IMR-90 (cell line): Measurements from ENCODE around the gene ICAM5. TPM values are rescaled to one million over a fixed set of nuclear protein-coding genes. Genes with fewer than 3 reads are reported as not detected.

Experiments used
- ATAC-seq: fragments of 200-7000 bp; cut with Tn5 transposase; 2 replicates; pipeline ENCODE4 v1.9.1; 2020; ENCODE audit warnings: low read depth, mild to moderate bottlenecking, moderate library complexity
- BruUV-seq: library from RNA; stranded (reverse); fragments of 400-500 nt; replicated peaks from 2 replicates; lab custom pipeline; 2021; lab: Mats Ljungman, UMichigan
- CTCF ChIA-PET: fragments of 300-600 bp; formaldehyde crosslinking; extraction: SDS; loops from one replicate; lab custom pipeline; 2021; ENCODE audit warnings: antibody characterized with exemption; lab: Yijun Ruan, JAX
- POLR2A ChIA-PET: fragments of 300-600 bp; sonication (Branson Sonifier 250); formaldehyde crosslinking; loops from one replicate; lab custom pipeline; 2022; ENCODE audit warnings: antibody characterized with exemption; ENCODE audit not compliant: unreplicated experiment; lab: Charles Lee
- DNase-seq: peaks from one replicate; pipeline ENCODE4 v3.0.0; 2013
- H2AFZ ChIP-seq: replicated peaks from 2 replicates; pipeline ENCODE3; 2013; ENCODE audit warnings: low read length, mild to moderate bottlenecking; ENCODE audit not compliant: poor library complexity
- H2AK5ac ChIP-seq: 2 replicates; pipeline ENCODE4 v1.6.1; 2013; ENCODE audit warnings: low read depth, low read length, inconsistent platforms
- H2AK9ac ChIP-seq: replicated peaks from 2 replicates; pipeline ENCODE3; 2013; ENCODE audit warnings: mild to moderate bottlenecking, low read depth, low read length, moderate library complexity; ENCODE audit not compliant: poor library complexity
- H2BK120ac ChIP-seq: 2 replicates; pipeline ENCODE4 v1.6.1; 2013; ENCODE audit warnings: low read depth, low read length, inconsistent platforms
- H2BK15ac ChIP-seq: 3 replicates; pipeline ENCODE4 v1.6.1; 2013; ENCODE audit warnings: low read depth, low read length, inconsistent platforms
- H2BK20ac ChIP-seq: 2 replicates; pipeline ENCODE4 v1.6.1; 2013; ENCODE audit warnings: low read depth, mild to moderate bottlenecking, inconsistent platforms, low read length, moderate library complexity
- H2BK5ac ChIP-seq: 2 replicates; pipeline ENCODE4 v1.6.1; 2013; ENCODE audit warnings: mild to moderate bottlenecking, low read depth, low read length, inconsistent platforms; ENCODE audit not compliant: poor library complexity, severe bottlenecking
- H3K14ac ChIP-seq: replicated peaks from 2 replicates; pipeline ENCODE4 v1.6.1; 2013; ENCODE audit warnings: low read depth, low read length, inconsistent platforms
- H3K18ac ChIP-seq: 2 replicates; pipeline ENCODE4 v1.6.1; 2013; ENCODE audit warnings: low read depth, low read length, control low read depth
- H3K23ac ChIP-seq: 2 replicates; pipeline ENCODE4 v1.6.1; 2013; ENCODE audit warnings: low read depth, low read length, inconsistent platforms
- H3K27ac ChIP-seq: 2 replicates; pipeline ENCODE4 v1.5.1; 2013; ENCODE audit warnings: mild to moderate bottlenecking, control low read depth, low read length; ENCODE audit not compliant: insufficient read depth
- H3K27me3 ChIP-seq: 2 replicates; pipeline ENCODE4 v1.6.1; 2013; ENCODE audit warnings: low read length; ENCODE audit not compliant: control insufficient read depth, insufficient read depth
- H3K36me3 ChIP-seq: 2 replicates; pipeline ENCODE4 v1.6.1; 2013; ENCODE audit warnings: low read length, mixed read lengths; ENCODE audit not compliant: control insufficient read depth, insufficient read depth
- H3K4ac ChIP-seq: 2 replicates; pipeline ENCODE4 v1.6.1; 2013; ENCODE audit warnings: low read depth, low read length, inconsistent platforms
- H3K4me1 ChIP-seq: 2 replicates; pipeline ENCODE4 v1.6.1; 2013; ENCODE audit warnings: low read length, mixed read lengths; ENCODE audit not compliant: control insufficient read depth, insufficient read depth
- H3K4me2 ChIP-seq: 2 replicates; pipeline ENCODE4 v1.6.1; 2013; ENCODE audit warnings: low read depth, mild to moderate bottlenecking, control low read depth, low read length, moderate library complexity
- H3K4me3 ChIP-seq: 2 replicates; pipeline ENCODE4 v1.5.1; 2013; ENCODE audit warnings: low read depth, mild to moderate bottlenecking, control low read depth, low read length, moderate library complexity; ENCODE audit not compliant: insufficient read depth
- H3K56ac ChIP-seq: 2 replicates; pipeline ENCODE4 v1.6.1; 2013; ENCODE audit warnings: low read length, inconsistent platforms; ENCODE audit not compliant: insufficient read depth; ENCODE audit errors: extremely low read depth
- H3K79me1 ChIP-seq, 2 experiments: 2 replicates each; pipeline ENCODE4 v1.6.1; 2013; ENCODE audit warnings: low read length in 2 of 2, inconsistent platforms in 1 of 2, low read depth in 1 of 2
- H3K9ac ChIP-seq: 2 replicates; pipeline ENCODE4 v1.6.1; 2013; ENCODE audit warnings: low read depth, low read length, control low read depth
- H3K9me1 ChIP-seq: 2 replicates; pipeline ENCODE4 v1.6.1; 2013; ENCODE audit warnings: low read length, inconsistent platforms; ENCODE audit not compliant: insufficient read depth
- H3K9me3 ChIP-seq: 2 replicates; pipeline ENCODE4 v1.6.1; 2013; ENCODE audit warnings: low read length; ENCODE audit not compliant: control insufficient read depth, insufficient read depth
- H4K20me1 ChIP-seq: 2 replicates; pipeline ENCODE4 v1.6.1; 2013; ENCODE audit warnings: low read length, inconsistent platforms; ENCODE audit not compliant: insufficient read depth
- H4K5ac ChIP-seq: 2 replicates; pipeline ENCODE4 v1.6.1; 2013; ENCODE audit warnings: mild to moderate bottlenecking, low read depth, low read length, control low read depth
- H4K8ac ChIP-seq, 2 experiments: 2 replicates each; pipeline ENCODE4 v1.6.1; 2013; ENCODE audit warnings: low read depth in 2 of 2, low read length in 2 of 2, control low read depth in 1 of 2, inconsistent platforms in 1 of 2
- H4K91ac ChIP-seq: 2 replicates; pipeline ENCODE4 v1.6.1; 2013; ENCODE audit warnings: low read depth, low read length, inconsistent platforms; ENCODE audit not compliant: insufficient read depth
- BHLHE40 ChIP-seq: fragments of 150-350 bp; IDR thresholded peaks from 2 replicates; pipeline ENCODE4 v1.6.1; 2016; ENCODE audit warnings: mild to moderate bottlenecking, low read depth, low read length
- CEBPB ChIP-seq: IDR thresholded peaks from 2 replicates; pipeline ENCODE4 v1.6.1; 2012; ENCODE audit warnings: low read depth, low read length, improper control_type of control experiment
- CHD1 ChIP-seq: IDR thresholded peaks from 2 replicates; pipeline ENCODE4 v1.6.1; 2012; ENCODE audit warnings: low read depth, low read length, improper control_type of control experiment
- ELK1 ChIP-seq: fragments of 150-350 bp; IDR thresholded peaks from 2 replicates; pipeline ENCODE4 v1.6.1; 2016; ENCODE audit warnings: low read depth, mild to moderate bottlenecking, low read length, moderate library complexity, borderline replicate concordance
- FOS ChIP-seq: fragments of 150-350 bp; IDR thresholded peaks from 2 replicates; pipeline ENCODE4 v1.6.1; 2016; ENCODE audit warnings: low read depth, low read length
- MAZ ChIP-seq: IDR thresholded peaks from 2 replicates; pipeline ENCODE4 v1.6.1; 2012; ENCODE audit warnings: low read depth, mild to moderate bottlenecking, low read length, improper control_type of control experiment, moderate library complexity, borderline replicate concordance
- MXI1 ChIP-seq: IDR thresholded peaks from 2 replicates; pipeline ENCODE4 v1.6.1; 2012; ENCODE audit warnings: low read depth, mild to moderate bottlenecking, low read length, moderate library complexity, borderline replicate concordance
- NFE2L2 ChIP-seq: fragments of 150-350 bp; IDR thresholded peaks from 2 replicates; pipeline ENCODE4 v1.6.1; 2016; ENCODE audit warnings: low read depth, mild to moderate bottlenecking, low read length
- POLR2A ChIP-seq: IDR thresholded peaks from 2 replicates; pipeline ENCODE4 v1.6.1; 2012; ENCODE audit warnings: mild to moderate bottlenecking, low read depth, low read length
- RAD21 ChIP-seq: IDR thresholded peaks from 2 replicates; pipeline ENCODE4 v1.6.1; 2012; ENCODE audit warnings: low read length, improper control_type of control experiment
- RCOR1 ChIP-seq: IDR thresholded peaks from 2 replicates; pipeline ENCODE4 v1.6.1; 2012; ENCODE audit warnings: mild to moderate bottlenecking, low read length, improper control_type of control experiment; ENCODE audit not compliant: insufficient replicate concordance
- RFX5 ChIP-seq: IDR thresholded peaks from 2 replicates; pipeline ENCODE4 v1.8.0; 2012; ENCODE audit warnings: low read depth, mild to moderate bottlenecking, low read length, moderate library complexity
- SMC3 ChIP-seq: fragments of 150-350 bp; IDR thresholded peaks from 2 replicates; pipeline ENCODE4 v1.6.1; 2016; ENCODE audit warnings: low read depth, mild to moderate bottlenecking, antibody characterized with exemption, low read length, moderate library complexity
- WGBS, 2 experiments: methylation state at CpG; one replicate each; pipeline versions ENCODE4 v1.1.5 to v1.1.7; 2013; ENCODE audit warnings: missing lambda C conversion rate in 2 of 2; ENCODE audit not compliant: insufficient read length in 1 of 2; ENCODE audit errors: extremely low coverage in 2 of 2; 5-methylcytosine and 5-hydroxymethylcytosine counted together
- dilution Hi-C: fragments of 300-500 bp; cut with HindIII; formaldehyde crosslinking; loops from one replicate; pipeline ENCODE4 v1.14.3; 2018; ENCODE audit warnings: low sequenced_read_pairs; ENCODE audit not compliant: unreplicated experiment
- in situ Hi-C: fragments of 300-500 bp; cut with MboI; formaldehyde crosslinking; loops from 3 replicates; pipeline ENCODE4 v1.14.3; 2019; ENCODE audit warnings: low sequenced_read_pairs, inconsistent platforms, mixed read lengths
- intact Hi-C: fragments of 100-400 bp; cut with micrococcal nuclease; formaldehyde crosslinking; loops from 2 replicates; pipeline ENCODE4 v1.10.0; 2022
- polyA plus RNA-seq, 3 experiments: library from polyadenylated mRNA; depleted of rRNA; stranded (reverse); fragments of >200 nt; gene quantifications; 2 replicates each; pipeline ENCODE4 v1.2.3, GENCODE V29; 2012; ENCODE audit warnings: low replicate concordance in 1 of 3
- total RNA-seq: library from RNA; depleted of rRNA; stranded (reverse); fragments of >200 nt; gene quantifications from 2 replicates; pipeline ENCODE4 v1.2.3, GENCODE V29; 2012
- TF ChIP-seq, protein P1 (sequence below): fragments of 150-350 bp; IDR thresholded peaks from 2 replicates; pipeline ENCODE4 v1.6.1; 2017; ENCODE audit warnings: mild to moderate bottlenecking, antibody characterized with exemption, low read length, low read depth

The ICAM5 gene
- total and polyA plus RNA-seq, 2 of the 4 experiments (the other 2 are of a cell fraction), result 3.0 to 23.9 TPM

GRCh38 chr19:10279737-10280442 is 9.9 kb upstream of the ICAM5 start:
- H3K23ac ChIP-seq, result no peak overlapping the region
- peaks cover 5% of the 10 kb centered on the region for H3K4me1 ChIP-seq
- no peak overlapping the region for H3K56ac ChIP-seq
- no peaks in the 10 kb centered on the region for H4K20me1 ChIP-seq
- no peak overlapping the region for H3K4me2 ChIP-seq
- no peak overlapping the region for H4K91ac ChIP-seq
- H2BK20ac ChIP-seq, result no peak overlapping the region
- no peak overlapping the region for H4K8ac ChIP-seq
- intact Hi-C loops, result no loop called here
- ChIA-PET CTCF (interaction anchor here (0.7 kb wide), 1 partner anchor 420 kb away, joined by 3 read pairs; no protein-coding TSS in a partner anchor), POLR2A (no interaction called here)
- H3K4me3 ChIP-seq, result no peak overlapping the region
- H3K27me3 ChIP-seq, result no peaks in the 10 kb centered on the region
- H3K18ac ChIP-seq, result no peak overlapping the region
- in situ Hi-C loops, result no loop called here
- 0 out of 2 replicates have a peak overlapping the region, but pooled peaks have one; percentile 8 for H2BK120ac ChIP-seq
- H3K36me3 ChIP-seq, result no peaks in the 10 kb centered on the region
- H2AK9ac ChIP-seq, result no peak overlapping the region
- no peak overlapping the region for H2AK5ac ChIP-seq
- no peak overlapping the region for H2BK15ac ChIP-seq
- no peaks in the 10 kb centered on the region for H3K9me3 ChIP-seq
- no peak overlapping the region for H3K9ac ChIP-seq
- no peak overlapping the region for H2BK5ac ChIP-seq
- no peak overlapping the region for H2AFZ ChIP-seq
- TF ChIP-seq ELK1, result no peak
- TF ChIP-seq, protein P1, sequence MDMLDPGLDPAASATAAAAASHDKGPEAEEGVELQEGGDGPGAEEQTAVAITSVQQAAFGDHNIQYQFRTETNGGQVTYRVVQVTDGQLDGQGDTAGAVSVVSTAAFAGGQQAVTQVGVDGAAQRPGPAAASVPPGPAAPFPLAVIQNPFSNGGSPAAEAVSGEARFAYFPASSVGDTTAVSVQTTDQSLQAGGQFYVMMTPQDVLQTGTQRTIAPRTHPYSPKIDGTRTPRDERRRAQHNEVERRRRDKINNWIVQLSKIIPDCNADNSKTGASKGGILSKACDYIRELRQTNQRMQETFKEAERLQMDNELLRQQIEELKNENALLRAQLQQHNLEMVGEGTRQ, result no peak
- TF ChIP-seq RAD21, result no peak
- TF ChIP-seq FOS, result no peak
- TF ChIP-seq CHD1, result no peak
- no peak for TF ChIP-seq NFE2L2
- no peak for TF ChIP-seq CEBPB
- no peak for TF ChIP-seq MAZ
- no peak for TF ChIP-seq MXI1
- TF ChIP-seq RFX5, result no peak
- no peak for TF ChIP-seq RCOR1
- TF ChIP-seq BHLHE40, result no peak
- TF ChIP-seq SMC3, result no peak
- TF ChIP-seq POLR2A, result no peak
- H3K4ac ChIP-seq, result peak overlapping the region; percentile 2; the same call in 1 of the 2 replicates
- H4K5ac ChIP-seq, result no peak overlapping the region
- H3K27ac ChIP-seq, result no peak overlapping the region
- dilution Hi-C loops, result no loop called here
- H3K14ac ChIP-seq, result no peak overlapping the region
- 100% methylated on average over 3 of the region's 5 CpGs; no CpG with 5 or more reads in 1 of the 2 experiments for WGBS, 2 experiments
- H3K79me1 ChIP-seq, result no peaks in the 10 kb centered on the region
- DNase-seq (no peak), ATAC-seq (no peak)
- no TSS peak for BruUV-seq
- peaks cover 5% of the 10 kb centered on the region; the same call in 1 of the 2 replicates for H3K9me1 ChIP-seq
